ENCODE measurements around the gene WDR17. TPM values are rescaled to one million over a fixed set of nuclear protein-coding genes. Genes with fewer than 3 reads are reported as not detected.

Gene WDR17
- total and polyA plus RNA-seq, 2 of the 8 experiments (the other 6 are each of a cell fraction or from before 2014, with no cell fraction given) = 1.4 to 3.3 TPM

DNA sequence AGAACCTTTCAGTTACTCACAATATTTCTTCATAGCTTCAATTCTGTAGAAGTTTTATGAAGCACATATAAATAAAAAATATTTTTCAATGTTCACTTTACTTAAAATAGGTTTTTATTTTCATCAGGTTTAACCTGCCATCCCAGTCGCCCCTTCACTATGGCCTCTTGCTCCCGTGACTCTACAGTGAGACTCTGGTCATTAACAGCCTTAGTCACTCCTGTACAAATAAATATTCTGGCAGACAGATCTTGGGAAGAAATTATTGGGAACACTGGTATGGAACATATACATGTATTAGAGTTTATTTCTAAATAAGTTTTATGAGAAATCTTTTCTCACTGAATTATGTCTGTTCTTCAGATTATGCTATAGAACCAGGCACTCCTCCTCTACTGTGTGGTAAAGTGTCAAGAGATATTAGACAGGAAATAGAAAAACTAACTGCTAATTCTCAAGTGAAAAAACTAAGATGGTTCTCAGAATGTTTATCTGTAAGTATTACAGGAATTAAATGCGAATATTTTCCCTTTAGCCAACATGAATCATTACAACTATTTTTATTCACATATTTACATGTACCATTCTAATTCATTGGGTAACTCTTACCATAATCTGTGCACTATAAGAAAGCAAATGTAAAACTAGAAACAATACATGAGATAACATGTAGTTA, 84.2 kb downstream of the WDR17 start (continued):
- TF ChIP-seq EZH2 (IDR thresholded peaks at IDR 0.05; ENCODE audit: low read depth, low read length, severe bottlenecking) (no peak), CBX5 (IDR thresholded peaks at IDR 0.05; ENCODE audit: low read depth, low read length) (no peak), HDAC2 (IDR thresholded peaks at IDR 0.05; ENCODE audit: borderline replicate concordance in 1 of 2, low read depth in 2 of 2, low read length in 2 of 2) (no peak), KDM1A (IDR thresholded peaks at IDR 0.05; ENCODE audit: borderline replicate concordance, low read length) (no peak)
- TF ChIP-seq, protein P1, sequence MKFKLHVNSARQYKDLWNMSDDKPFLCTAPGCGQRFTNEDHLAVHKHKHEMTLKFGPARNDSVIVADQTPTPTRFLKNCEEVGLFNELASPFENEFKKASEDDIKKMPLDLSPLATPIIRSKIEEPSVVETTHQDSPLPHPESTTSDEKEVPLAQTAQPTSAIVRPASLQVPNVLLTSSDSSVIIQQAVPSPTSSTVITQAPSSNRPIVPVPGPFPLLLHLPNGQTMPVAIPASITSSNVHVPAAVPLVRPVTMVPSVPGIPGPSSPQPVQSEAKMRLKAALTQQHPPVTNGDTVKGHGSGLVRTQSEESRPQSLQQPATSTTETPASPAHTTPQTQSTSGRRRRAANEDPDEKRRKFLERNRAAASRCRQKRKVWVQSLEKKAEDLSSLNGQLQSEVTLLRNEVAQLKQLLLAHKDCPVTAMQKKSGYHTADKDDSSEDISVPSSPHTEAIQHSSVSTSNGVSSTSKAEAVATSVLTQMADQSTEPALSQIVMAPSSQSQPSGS (IDR thresholded peaks at IDR 0.05; ENCODE audit: low read length) = no peak
